Fibroblast of skin of right quadriceps (primary cell): ENCODE data around the gene ITPRIP.

ENCODE experiments used
- DNase-seq: peaks from one replicate; pipeline ENCODE4 v3.0.0-alpha.2; 2013

Gene ITPRIP

DNA sequence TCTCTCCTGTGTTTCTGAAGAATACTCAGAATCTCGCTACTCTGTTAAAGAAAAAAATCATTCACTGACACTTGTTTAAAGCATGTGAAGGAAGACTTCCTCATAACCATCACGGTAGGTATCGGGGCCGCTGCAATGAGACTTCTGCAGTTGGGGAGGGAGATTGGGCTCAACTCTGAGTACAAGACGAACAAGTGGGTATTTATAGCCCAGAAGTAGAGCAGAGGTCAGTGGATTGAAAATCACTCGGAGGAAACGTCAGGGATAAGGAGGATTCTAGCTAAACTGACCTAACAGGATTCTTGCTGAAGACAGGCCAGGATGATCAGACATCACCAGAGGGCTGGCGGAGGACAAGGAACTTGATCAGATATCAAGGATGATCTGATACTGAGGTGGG, 33.3 kb downstream of the ITPRIP start:
- no peak for DNase-seq

DNA sequence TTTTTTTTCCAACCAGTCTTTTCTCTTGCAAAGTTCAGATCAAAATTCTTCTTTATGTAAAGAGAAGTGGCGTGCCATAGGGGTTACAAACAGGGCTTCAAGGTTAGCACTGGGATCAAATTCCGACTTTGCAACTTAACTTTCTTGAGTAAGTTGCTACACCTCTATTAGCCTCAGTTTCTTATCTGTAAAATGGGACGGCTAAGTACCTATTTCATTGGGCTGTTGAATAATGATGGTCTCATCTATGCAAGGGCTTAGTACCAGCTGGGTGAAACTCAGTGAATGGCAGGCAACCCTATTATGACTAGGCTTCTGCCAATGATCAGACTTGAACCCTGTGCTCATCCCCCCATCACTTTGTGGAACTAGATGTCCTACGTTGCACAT, 33.9 kb downstream of the ITPRIP start:
- no peak for DNase-seq

DNA sequence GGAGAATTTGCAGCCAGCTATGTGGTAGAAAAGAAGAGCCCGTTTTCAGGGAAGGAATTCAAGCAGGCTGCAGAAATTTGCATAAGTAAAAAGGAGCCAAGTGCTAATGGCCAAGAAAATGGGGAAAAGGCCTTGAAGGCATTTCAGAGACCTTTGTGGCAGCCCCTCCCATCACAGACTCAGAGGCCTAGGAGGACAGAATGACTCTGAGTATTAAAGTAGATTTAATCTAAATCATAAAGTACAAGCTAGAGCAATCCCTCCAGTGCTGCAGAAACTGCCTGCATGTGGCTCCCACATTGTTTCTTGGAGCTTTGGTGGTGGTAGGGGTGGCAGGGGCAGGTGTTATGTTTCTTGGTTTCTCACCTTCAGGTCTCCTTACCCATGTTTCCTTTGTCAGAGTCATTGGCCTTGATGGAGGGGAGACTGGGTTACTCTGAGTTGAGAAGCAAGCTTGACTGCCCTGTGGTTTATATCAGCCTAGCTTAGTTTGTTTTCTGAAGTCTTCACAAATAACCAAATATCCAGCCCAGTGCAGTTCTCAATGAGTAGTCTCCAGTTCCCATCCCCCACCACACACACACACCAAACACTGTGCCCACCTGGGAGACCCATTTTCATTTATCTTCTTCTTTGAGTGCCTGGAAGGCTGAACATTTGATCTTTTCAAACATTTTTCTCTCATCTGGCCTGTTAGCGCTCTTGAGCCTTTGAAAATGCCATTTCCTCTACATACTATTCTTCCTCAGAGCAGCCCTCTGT, 34.5 kb downstream of the ITPRIP start:
- no peak for DNase-seq

DNA sequence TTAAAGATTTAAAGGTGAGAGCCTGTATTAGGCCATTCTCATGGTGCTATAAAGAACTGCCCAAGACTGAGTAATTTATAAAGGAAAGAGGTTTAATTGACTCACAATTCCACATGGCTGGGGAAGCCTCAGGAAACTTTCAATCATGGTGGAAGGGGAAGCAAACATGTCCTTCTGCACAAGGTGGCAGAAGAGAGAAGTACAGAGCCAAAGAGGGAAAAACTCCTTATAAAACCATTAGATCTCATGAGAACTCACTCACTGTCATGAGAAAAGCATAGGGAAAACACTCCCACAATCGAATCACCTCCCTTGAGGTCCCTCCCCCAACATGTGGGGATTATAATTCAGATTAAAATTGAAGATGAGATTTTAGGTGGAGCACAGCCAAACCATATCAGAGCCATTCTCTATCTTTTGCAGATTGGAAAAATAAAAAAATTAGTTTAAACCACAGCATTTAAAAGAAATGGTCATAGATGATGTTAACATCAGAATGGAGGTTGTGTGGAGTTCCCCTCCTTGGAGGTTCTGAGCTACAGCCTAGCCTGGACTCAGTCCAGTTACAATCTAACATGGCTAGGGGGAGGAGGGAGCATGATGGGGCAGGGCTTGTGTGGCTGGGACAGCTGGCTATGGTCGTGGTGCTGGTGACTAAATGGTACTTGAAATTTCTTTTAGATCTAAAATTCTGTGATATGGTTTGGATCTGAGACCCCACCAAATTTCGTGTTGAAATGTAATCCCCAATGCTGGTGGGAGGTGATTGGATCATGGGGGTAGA, 36.2 kb downstream of the ITPRIP start:
- no peak for DNase-seq

DNA sequence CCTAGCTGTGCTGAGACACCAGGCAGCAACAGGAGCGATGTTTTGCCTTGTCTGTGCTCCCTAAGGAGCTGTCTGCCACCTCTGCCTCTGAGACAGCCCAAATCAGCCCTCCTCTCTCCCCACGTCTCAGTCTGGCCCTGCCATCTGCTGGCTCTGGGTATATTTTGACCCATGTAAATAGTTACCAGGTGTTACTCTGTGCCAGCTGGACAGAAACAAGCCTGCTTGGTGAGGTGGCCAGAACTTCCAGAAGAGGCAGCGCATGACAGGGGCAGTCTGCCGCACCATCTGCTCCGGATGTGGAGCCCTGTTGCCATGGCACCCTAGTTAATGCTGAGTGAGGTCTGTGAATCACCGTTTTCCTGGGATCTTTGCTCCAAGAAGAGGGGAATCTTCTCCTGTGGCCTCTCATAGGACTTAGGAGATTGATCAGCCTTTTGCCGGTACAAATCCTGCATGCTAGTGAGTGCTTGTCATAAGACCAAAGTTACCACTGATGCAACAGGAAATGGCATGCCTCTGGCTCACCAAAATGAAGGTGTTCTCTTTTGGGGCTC, 37.5 kb downstream of the ITPRIP start:
- peak; percentile 98 for DNase-seq

GRCh38 chr10:104300002-104300735, 38.1 kb downstream of the ITPRIP start:
- peak; percentile 97 for DNase-seq

DNA sequence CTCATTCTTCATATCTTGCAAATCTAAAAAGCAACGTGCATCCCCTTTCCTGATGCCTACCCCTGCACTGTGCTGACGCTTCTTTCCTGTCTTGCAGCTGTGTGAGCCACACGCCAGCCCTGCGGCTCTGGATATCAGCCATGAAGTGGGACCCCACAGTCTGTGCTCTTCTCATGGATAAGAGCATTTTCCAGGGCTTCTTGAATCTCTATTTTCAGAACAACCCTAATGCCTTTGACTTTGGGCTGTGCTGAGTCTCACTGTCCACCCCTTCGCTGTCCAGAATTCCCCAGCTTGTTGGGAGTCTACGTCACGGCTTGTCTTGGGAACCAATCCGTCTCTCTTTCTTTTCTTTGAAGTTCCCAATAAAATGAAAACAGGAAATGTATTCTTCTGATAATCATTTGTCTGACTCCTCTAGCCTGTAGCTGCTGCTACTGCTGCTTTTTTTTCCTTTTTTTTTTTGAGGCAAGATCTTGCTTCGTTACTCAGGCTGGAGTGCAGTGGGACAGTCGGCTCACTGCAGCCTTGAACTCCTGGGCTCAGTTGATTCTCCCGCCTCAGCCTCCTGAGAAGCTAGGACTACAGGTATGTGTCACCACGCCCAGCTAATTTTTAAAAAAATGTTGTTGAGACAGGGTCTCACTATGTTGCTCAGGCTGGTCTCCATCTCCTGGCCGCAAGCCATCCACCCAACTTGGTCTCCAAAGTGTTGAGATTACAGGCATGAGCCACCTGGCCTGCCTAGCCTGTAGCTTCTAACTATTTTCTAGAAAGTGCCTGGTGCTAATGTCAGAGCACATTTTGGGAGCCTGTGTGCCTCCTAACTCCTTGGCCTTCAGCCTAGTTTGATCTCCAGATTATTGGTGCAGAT, 39.0 kb downstream of the ITPRIP start:
- peak; percentile 71 for DNase-seq

DNA sequence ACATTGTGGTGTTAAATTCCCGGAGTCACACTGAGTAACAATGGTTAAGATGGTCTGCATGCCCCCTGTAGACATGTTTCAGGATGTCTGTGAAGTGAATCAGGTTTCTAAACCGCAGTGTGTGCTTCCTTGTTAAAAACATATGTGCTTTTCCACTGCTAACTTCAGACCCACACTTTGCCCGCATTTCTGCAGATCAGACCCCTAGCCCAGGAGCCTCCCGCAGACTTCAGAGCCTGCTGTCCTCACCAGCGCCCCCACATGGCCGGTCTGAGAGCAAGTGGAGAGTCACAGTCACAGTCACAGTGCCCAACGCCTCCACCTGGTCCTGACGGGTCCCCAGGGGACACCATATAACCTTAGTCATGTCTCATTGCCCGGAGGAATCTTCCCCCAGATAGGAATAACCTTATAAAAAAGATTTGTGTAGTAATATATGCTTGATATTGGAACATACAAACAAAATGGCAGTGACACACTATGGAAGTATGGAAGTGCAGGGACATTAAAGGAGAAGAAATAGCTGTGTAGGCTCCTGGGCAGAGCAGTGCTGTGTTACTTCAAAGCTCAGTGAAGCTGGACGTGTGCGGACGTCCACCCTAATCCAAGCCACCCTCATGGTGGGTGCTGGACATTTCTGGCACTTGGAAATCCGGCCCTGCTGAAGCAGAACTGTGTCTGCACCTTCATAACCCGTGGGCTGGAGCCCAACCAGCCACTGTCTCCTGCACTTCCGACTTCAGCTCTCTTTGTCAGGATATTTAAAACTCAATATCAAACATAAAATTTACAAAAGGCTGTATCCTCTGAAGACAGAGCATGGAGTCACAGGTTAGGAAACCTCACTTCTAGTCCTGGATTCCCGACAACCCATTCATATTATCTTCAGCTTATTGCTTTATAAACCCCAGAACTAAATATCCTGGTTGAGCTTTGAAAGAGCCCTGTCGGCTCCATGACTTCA, 40.3 kb downstream of the ITPRIP start:
- DNase-seq: peak; percentile 93

DNA sequence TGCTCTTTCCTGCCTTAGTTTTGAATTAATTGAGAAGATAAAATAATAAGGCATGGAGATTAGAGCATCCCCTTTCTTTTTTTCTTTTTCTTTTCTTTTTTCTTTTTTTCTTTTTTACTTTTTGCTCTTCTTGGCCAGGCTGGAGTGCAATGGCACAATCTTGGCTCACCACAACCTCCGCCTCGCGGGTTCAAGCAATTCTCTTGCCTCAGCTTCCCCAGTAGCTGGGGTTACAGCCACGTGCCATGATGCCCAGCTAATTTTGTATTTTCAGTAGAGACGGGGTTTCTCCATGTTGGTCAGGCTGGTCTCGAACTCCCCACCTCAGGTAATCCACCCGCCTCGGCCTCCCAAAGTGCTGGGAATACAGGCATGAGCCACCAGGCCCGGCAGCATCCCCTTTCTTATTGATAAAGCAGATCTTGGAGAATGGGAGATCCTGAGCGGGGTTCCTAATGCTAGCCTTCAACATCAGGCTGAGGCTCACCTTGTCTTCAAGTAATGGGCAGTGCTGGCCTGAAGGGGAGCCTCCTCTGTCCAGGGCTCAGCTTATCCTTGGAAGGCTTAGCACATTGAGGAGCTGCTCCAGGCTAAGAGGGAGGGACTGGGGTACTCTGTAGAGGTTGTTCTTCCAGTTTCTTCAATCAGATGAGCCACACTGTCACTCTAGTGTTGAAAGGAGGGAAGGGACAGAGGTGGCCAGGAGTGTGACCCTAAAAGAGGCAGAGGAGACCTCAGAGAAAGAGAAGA, 41.4 kb downstream of the ITPRIP start:
- DNase-seq: no peak

DNA sequence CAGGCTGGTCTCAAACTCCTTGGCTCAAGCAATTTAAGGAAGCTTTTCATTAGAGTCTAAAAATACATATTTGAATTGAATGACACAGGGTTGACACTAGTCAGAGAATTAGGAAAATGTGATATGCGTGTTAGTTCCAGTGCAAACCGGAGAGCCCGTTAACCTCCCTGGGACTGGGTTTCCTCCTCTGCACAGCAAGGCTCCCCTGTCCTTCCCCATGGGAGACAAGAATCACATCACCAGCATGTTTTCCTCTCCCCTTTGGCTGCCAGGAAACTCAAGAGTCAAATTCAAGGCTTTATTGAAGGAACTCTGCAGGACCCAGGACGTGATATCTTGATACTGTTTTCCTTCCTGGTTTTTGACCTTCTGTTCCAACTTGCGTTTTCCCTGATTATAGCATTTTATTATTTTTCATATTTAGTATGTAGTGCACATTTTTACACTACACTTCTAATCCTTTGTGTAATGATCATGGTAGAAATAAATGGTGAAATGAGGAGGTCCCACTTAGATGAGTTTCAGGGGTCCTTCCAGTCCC, 44.4 kb downstream of the ITPRIP start:
- no peak for DNase-seq

DNA sequence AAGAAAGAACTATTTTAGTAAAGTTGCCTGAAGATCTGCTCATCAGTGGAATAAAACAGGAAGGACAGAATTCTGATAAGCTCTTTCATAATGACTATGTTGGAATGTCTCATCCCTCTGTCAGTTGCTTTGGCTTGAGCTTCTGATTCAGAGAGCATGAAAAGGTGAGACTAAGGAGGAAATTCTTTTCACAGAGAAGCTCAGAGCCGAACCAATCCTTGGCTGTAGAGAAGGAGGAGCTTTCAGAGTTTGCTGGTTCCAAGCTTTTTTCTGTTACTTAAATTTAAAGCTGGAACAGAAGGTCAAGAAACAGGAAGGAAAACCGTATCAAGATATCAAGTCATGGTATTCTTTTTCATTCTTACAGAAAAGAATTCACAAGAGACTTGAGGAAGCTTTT, 45.3 kb downstream of the ITPRIP start:
- peak; percentile 64 for DNase-seq

- peak; percentile 87 for DNase-seq
Observed at GRCh38 chr10:104291439-104291951, 46.8 kb downstream of the ITPRIP start.

DNA sequence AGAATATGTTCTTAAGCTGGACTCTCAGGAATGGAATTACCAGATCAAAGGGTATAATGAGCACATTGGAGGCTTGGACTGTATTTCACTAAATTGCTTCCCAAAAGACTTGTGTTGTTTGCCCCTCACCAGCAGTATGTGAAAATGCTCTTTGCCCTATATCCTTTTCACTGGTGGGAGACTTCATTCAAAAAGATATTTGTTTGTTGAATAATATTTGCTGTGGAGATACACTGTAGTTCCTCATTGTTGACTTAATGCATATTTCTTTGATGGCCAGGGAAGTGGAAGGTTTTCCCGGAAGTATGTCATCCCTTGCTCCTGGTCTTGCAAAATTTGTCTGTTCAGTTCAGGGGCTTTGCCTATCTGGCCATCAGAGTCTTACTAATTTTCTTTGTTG, 49.9 kb downstream of the ITPRIP start:
- no peak for DNase-seq

- DNase-seq: no peak
Observed at GRCh38 chr10:104286939-104287338, 51.3 kb downstream of the ITPRIP start.

GRCh38 chr10:104284846-104285245, 53.4 kb downstream of the ITPRIP start:
- DNase-seq: no peak

DNA sequence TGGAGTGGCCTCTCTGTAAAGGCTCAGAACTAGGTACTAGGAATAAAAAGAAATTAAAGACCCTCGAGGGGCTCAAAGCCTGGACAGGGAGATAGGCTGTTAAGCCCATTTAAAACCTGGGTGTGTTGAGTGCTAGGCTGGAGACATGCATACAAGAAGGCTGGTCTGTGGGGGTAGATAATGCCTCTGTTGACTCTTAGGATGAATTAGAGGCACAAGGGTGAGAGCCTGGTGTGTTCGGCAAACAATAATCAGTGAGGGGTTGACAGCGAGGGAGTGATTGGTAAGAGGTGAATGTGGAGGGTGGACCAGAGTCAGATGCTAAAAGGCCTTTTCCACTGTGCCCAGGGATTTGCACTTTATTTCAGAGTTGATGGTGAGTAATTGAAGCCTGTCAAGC, 56.6 kb downstream of the ITPRIP start:
- no peak for DNase-seq

DNA sequence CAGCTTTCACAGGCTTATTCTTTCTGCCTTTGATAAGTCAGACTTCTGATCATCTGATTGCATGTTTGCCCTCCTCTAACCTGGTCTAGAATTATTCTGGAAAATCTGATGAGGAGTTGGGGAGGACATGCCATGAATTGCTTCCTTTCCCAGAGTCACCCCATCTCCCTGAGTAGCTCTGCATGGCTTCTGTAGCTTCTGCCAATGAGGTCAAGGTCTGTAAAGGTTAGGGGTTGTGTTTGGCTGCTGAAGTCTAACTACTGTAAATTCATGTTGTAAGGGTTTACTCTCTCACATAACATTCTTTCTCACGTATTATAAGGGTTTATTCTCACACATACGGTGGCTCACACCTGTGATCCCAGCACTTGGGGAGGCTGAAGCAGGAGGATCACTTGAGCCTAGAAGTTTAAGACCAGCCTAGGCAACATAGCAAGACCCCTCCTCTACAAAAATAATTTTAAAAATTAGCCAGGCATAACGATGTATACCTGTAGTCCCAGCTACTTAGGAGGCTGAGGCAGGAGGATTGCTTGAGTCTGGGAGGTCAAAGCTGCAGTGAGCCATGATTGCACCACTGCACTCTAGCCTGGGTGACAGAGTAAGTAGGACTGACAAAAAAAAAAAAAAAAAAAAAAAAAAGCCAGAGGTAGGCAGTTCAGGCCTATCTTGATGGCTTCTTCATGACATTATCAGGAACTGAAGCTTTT, 58.6 kb downstream of the ITPRIP start:
- no peak for DNase-seq

- no peak for DNase-seq
Observed at GRCh38 chr10:104277785-104278184, 60.5 kb downstream of the ITPRIP start.

GRCh38 chr10:104276192-104276591, 62.1 kb downstream of the ITPRIP start:
- DNase-seq: no peak
